Nephron (organoid): ENCODE measurements around the gene ACOT4.
"Not testable (repeated sequence)": the region's sequence is repeated elsewhere in the genome, so short reads cannot be mapped to it uniquely, and the experiment has no call there.

Source experiments
- H3K27ac Mint-ChIP-seq, 3 experiments: 2 replicates each; pipeline ENCODE4 v1.8.0; 2020; ENCODE audit warnings: mixed read lengths in 3 of 3, mild to moderate bottlenecking in 2 of 3, moderate library complexity in 1 of 3
- H3K27me3 Mint-ChIP-seq: 2 replicates; pipeline ENCODE4 v1.8.0; 2021; ENCODE audit warnings: low read depth, mild to moderate bottlenecking, moderate library complexity, mixed read lengths
- H3K36me3 Mint-ChIP-seq: 2 replicates; pipeline ENCODE4 v1.8.0; 2020; ENCODE audit warnings: low read depth, mixed read lengths
- H3K4me1 Mint-ChIP-seq: 2 replicates; pipeline ENCODE4 v1.8.0; 2020; ENCODE audit warnings: mixed read lengths
- H3K4me3 Mint-ChIP-seq, 3 experiments: 2 replicates each; pipeline ENCODE4 v1.8.0; 2020; ENCODE audit warnings: mild to moderate bottlenecking in 3 of 3, mixed read lengths in 3 of 3, moderate library complexity in 2 of 3
- H3K9me3 Mint-ChIP-seq: 2 replicates; pipeline ENCODE4 v1.8.0; 2020; ENCODE audit warnings: mixed read lengths
- TF ChIP-seq, protein P1 (sequence below), 3 experiments: fragments of 200-600 bp; sonication (generic); IDR thresholded peaks; one replicate each; pipeline ENCODE4 v1.5.0; 2021; ENCODE audit warnings: antibody characterized with exemption in 3 of 3; ENCODE audit not compliant: unreplicated experiment in 3 of 3

ACOT4 gene

DNA sequence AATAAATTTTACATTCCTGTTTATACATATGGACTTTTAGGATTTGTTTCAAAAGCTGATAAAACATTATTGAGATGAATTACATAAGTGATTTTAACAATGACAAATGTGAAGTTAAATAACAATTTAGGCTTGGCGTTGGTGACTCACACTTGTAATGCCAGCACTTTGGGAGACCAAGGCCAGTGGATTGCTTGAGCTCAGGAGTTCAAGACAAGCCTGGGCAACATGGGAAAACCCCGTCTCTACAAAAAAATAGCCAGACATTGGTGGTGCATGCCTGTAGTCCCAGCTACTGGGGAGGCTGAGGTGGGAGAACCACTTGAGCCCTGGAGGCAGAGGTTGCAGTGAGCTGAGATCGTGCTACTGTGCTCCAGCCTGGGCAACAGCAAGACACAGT lies 15.3 kb upstream of the ACOT4 start:
- no peaks in the 10 kb centered on the region for H3K27me3 Mint-ChIP-seq
- no peaks in the 10 kb centered on the region for H3K9me3 Mint-ChIP-seq
- H3K4me1 Mint-ChIP-seq = no peaks in the 10 kb centered on the region
- peaks cover 46% of the 10 kb centered on the region for H3K36me3 Mint-ChIP-seq
- H3K4me3 Mint-ChIP-seq = no peak overlapping the region
- no peak overlapping the region for H3K27ac Mint-ChIP-seq
- TF ChIP-seq, protein P1, sequence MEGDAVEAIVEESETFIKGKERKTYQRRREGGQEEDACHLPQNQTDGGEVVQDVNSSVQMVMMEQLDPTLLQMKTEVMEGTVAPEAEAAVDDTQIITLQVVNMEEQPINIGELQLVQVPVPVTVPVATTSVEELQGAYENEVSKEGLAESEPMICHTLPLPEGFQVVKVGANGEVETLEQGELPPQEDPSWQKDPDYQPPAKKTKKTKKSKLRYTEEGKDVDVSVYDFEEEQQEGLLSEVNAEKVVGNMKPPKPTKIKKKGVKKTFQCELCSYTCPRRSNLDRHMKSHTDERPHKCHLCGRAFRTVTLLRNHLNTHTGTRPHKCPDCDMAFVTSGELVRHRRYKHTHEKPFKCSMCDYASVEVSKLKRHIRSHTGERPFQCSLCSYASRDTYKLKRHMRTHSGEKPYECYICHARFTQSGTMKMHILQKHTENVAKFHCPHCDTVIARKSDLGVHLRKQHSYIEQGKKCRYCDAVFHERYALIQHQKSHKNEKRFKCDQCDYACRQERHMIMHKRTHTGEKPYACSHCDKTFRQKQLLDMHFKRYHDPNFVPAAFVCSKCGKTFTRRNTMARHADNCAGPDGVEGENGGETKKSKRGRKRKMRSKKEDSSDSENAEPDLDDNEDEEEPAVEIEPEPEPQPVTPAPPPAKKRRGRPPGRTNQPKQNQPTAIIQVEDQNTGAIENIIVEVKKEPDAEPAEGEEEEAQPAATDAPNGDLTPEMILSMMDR (IDR thresholded peaks at IDR 0.05; ENCODE audit: unreplicated experiment in 3 of 3) = no peak

DNA sequence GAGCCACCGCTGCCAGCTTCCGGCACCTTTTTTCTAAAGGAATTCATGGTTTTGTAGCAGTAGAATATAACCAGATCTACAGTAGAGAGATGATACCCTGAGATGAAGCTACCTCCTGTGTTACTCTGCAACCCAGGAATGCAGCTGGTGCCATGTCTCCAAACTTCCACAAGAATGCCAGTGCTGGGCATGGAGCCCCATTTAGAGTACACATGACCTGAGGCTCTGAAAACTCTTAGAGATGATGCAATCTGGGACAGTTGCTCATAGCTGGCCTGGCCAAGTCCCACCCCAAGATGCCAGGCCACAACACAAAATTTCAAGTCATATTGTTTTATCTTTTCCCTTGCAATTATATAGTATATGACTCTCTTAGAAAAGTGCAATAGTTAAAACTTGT lies 14.5 kb upstream of the ACOT4 start:
- H3K27ac Mint-ChIP-seq, H3K27me3 Mint-ChIP-seq, H3K4me1 Mint-ChIP-seq, H3K4me3 Mint-ChIP-seq, H3K9me3 Mint-ChIP-seq: not testable (repeated sequence)
- peaks cover 44% of the 10 kb centered on the region for H3K36me3 Mint-ChIP-seq

DNA sequence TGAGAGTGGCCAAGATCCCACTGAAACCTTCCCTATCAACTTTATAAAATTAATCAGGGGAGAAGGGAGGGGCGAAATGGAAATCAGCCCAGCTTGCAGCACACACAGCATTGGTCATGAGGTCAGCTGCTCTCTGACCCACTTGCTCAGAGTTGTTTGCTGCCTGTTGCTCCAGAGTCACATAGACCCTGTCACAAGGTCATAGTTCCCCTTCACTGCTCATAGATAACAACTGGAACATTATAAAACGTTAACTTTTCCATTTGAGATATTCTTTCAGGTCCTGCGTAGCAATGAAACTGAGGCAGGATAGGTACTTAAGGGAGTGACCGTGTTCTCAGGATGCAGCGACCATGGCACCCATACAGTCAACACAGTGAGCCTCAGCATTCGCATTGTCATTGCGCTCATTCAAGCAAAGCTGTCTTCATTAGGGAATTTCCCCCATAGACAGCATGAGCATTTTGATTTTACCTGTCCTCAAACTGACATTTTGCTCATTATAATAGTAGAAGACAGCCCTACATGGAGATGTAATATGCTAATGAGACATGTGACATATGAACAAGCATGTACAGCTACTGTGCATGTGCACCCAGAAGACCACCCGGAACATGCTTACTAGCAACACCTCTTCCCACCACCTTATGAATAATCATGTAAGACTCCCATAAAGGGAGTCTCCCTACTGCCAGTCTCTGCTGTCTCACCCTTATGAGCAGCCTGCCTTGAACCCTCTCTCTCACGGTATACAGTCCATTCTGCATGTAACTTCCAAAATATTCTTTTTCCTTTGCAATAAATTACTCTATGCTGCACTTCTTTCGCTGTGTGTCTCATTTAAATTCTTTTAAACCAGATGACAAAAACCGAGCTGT lies 9.3 kb upstream of the ACOT4 start:
- not testable (repeated sequence) for H3K4me1 Mint-ChIP-seq, H3K9me3 Mint-ChIP-seq, H3K4me3 Mint-ChIP-seq, H3K27me3 Mint-ChIP-seq, H3K27ac Mint-ChIP-seq
- peaks cover 25% of the 10 kb centered on the region for H3K36me3 Mint-ChIP-seq

DNA sequence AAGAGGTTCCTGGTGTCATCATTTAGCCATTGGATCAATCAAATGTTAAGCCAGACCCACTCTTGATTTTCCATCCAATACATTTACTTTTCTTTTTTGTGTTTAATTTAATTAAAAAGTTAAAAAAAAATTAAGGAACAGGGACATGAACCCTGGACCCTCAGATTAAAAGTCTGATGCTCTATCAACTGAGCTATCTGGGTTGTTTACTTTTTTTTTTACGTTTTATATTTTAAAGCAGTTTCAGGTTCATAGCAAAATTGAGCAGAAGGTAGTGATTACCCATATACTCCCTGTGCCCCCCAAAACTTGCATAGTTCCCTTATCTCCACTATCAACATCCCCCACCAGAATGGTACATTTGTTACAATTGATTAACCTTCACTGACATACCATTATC lies 3.0 kb upstream of the ACOT4 start:
- TF ChIP-seq, protein P1 (IDR thresholded peaks at IDR 0.05; ENCODE audit: unreplicated experiment in 3 of 3) = no peak
- no peaks in the 10 kb centered on the region for H3K36me3 Mint-ChIP-seq

DNA sequence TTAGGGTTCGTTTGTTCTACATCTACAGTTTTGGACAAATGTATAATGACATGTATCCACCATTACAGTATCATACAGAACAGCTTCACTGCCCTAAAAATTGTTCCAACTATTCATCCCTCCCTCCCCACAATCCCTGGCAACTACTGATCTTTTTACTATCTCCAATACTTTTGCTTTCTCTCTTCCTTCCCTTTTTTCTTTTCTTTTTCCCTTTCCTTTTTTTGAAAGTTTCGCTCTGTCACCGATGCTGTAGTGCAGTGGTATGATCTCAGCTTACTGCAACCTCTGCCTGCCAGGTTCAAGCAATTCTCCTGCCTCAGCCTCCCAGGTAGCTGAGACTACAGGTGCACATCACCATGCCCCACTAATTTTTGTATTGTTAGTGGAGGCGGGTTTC lies 2.6 kb upstream of the ACOT4 start:
- no peaks in the 10 kb centered on the region for H3K9me3 Mint-ChIP-seq
- H3K27me3 Mint-ChIP-seq = no peaks in the 10 kb centered on the region
- no peak overlapping the region for H3K4me3 Mint-ChIP-seq
- H3K36me3 Mint-ChIP-seq = no peaks in the 10 kb centered on the region
- TF ChIP-seq, protein P1 (IDR thresholded peaks at IDR 0.05; ENCODE audit: unreplicated experiment in 3 of 3) = no peak
- no peaks in the 10 kb centered on the region for H3K4me1 Mint-ChIP-seq
- H3K27ac Mint-ChIP-seq = no peak overlapping the region

More for the DNA sequence above, 3.0 kb upstream of the ACOT4 start:
- Mint-ChIP-seq H3K9me3 (no peaks in the 10 kb centered on the region), H3K27ac (no peak overlapping the region), H3K4me3 (no peak overlapping the region), H3K27me3 (no peaks in the 10 kb centered on the region), H3K4me1 (no peaks in the 10 kb centered on the region)

DNA sequence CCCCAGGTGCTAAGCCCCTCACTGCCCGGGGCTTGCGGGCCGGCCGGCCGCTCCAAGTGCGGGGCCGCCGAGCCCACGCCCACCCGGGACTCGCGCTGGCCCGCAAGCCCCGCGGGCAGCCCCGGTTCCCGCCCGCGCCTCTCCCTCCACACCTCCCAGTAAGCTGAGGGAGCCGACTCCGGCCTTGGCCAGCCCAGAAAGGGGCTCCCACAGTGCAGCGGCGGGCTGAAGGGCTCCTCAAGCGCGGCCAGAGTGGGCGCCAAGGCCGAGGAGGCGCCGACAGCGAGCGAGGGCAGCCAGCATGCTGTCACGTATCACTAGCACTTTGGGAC lies 1.0 kb upstream of the ACOT4 start:
- H3K36me3 Mint-ChIP-seq, H3K27me3 Mint-ChIP-seq, H3K9me3 Mint-ChIP-seq, H3K4me1 Mint-ChIP-seq, H3K27ac Mint-ChIP-seq: not testable (repeated sequence)
- peak overlapping the region; percentile 53 to 69 (median 67) for H3K4me3 Mint-ChIP-seq

DNA sequence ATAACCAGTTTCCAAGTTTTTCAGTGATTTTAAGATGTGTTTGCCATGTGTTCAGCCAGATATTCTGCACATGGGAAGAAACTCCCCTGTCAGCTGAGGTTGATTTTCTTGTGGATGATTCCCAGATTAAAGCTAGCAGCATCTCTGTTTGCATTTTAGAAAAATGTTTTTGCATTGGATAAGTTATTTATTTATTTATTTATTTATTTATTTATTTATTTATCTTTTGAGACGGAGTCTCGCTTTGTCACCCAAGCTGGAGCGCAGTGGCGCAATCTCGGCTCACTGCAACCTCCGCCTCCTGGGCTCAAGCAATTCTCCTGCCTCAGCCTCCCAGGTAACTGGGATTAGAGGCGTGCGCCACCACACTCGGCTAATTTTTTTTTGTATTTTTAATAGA lies 2.8 kb downstream of the ACOT4 start:
- no peaks in the 10 kb centered on the region for H3K27me3 Mint-ChIP-seq
- H3K36me3 Mint-ChIP-seq = no peaks in the 10 kb centered on the region
- H3K9me3 Mint-ChIP-seq = no peaks in the 10 kb centered on the region
- TF ChIP-seq, protein P1 (IDR thresholded peaks at IDR 0.05; ENCODE audit: unreplicated experiment in 3 of 3) = no peak
- H3K27ac Mint-ChIP-seq = peak overlapping the region in 1 of 3 experiments; percentile 22
- no peaks in the 10 kb centered on the region for H3K4me1 Mint-ChIP-seq
- no peak overlapping the region for H3K4me3 Mint-ChIP-seq
